A549 (cell line): ENCODE results near the gene F10. TPM values are rescaled to one million over a fixed set of nuclear protein-coding genes. Genes with fewer than 3 reads are reported as not detected.

Source experiments
- ATAC-seq, 2 experiments: fragments of 200-7000 bp in 1 of 2; fragments of >200 bp in 1 of 2; cut with Nextera tagmentation in 1 of 2; cut with Tn5 transposase in 1 of 2; 3 replicates each; pipeline versions ENCODE4 v1.8.0 to v1.9.1; 2018 to 2020; ENCODE audit warnings: mild to moderate bottlenecking in 1 of 2, moderate library complexity in 1 of 2
- CTCF ChIA-PET: fragments of 300-600 bp; sonication (Branson Sonifier 250); formaldehyde crosslinking; extraction: SDS; loops from one replicate; lab custom pipeline; 2021; ENCODE audit warnings: antibody characterized with exemption, inconsistent platforms; lab: Yijun Ruan, JAX
- POLR2A ChIA-PET: fragments of 350-600 bp; formaldehyde crosslinking; extraction: SDS; loops from one replicate; lab custom pipeline; 2021; ENCODE audit warnings: antibody characterized with exemption, inconsistent platforms; lab: Yijun Ruan, JAX
- DNase-seq, 2 experiments: peaks; one replicate each; pipeline versions ENCODE4 v3.0.0 to v3.0.0-alpha.2; 2011 to 2016; ENCODE audit warnings: low read depth in 1 of 2, low spot score in 1 of 2
- FAIRE-seq: peaks from 2 replicates; lab custom pipeline; 2011; peaks lifted over from hg19 to GRCh38; lab: Jason Lieb, UNC
- H3K27ac ChIP-seq, 2 experiments: fragments of >200 bp; sonication (Bioruptor Twin); formaldehyde crosslinking; 3 replicates each; pipeline ENCODE4 v1.5.1; 2016 to 2017
- H3K4me1 ChIP-seq: fragments of >200 bp; sonication (Bioruptor Twin); formaldehyde crosslinking; 3 replicates; pipeline ENCODE4 v1.6.1; 2016
- H3K4me2 ChIP-seq: fragments of >200 bp; sonication (Bioruptor Twin); formaldehyde crosslinking; 3 replicates; pipeline ENCODE4 v1.6.1; 2016
- H3K4me3 ChIP-seq: fragments of >200 bp; sonication (Bioruptor Twin); formaldehyde crosslinking; 3 replicates; pipeline ENCODE4 v1.5.1; 2016
- H3K9me3 ChIP-seq: fragments of >200 bp; sonication (Bioruptor Twin); formaldehyde crosslinking; 3 replicates; pipeline ENCODE4 v1.6.1; 2016
- BHLHE40 ChIP-seq: IDR thresholded peaks from 2 replicates; pipeline ENCODE4 v1.6.1; 2012; ENCODE audit warnings: low read depth, low read length, inconsistent platforms
- CEBPB ChIP-seq, 2 experiments: fragments of >200 bp in 1 of 2; sonication (Bioruptor Twin) in 1 of 2; formaldehyde crosslinking in 1 of 2; IDR thresholded peaks; 2 replicates each; pipeline ENCODE4 v1.6.1; 2012 to 2016
- CHD2 ChIP-seq: fragments of 150-350 bp; IDR thresholded peaks from 2 replicates; pipeline ENCODE4 v1.6.1; 2014; ENCODE audit warnings: low read length; ENCODE audit not compliant: partially characterized antibody
- CHD4 ChIP-seq: fragments of 200-600 bp; sonication (generic); IDR thresholded peaks from 2 replicates; pipeline ENCODE4 v1.6.1; 2016; ENCODE audit warnings: antibody characterized with exemption, mild to moderate bottlenecking, borderline replicate concordance
- HOXA7 ChIP-seq: fragments of 250-450 bp; sonication (Bioruptor Pico); IDR thresholded peaks from 2 replicates; pipeline ENCODE4 v1.5.0; 2020; ENCODE audit warnings: mild to moderate bottlenecking, moderate library complexity
- HOXB13 ChIP-seq: fragments of 250-450 bp; sonication (Bioruptor Pico); IDR thresholded peaks from 2 replicates; pipeline ENCODE4 v1.5.0; 2020; ENCODE audit warnings: low read depth, mild to moderate bottlenecking, moderate library complexity
- HOXB5 ChIP-seq: fragments of 250-450 bp; sonication (Bioruptor Pico); IDR thresholded peaks from 2 replicates; pipeline ENCODE4 v1.5.0; 2020; ENCODE audit warnings: mild to moderate bottlenecking, moderate library complexity
- JUN ChIP-seq, 2 experiments: fragments of >200 bp; sonication (Bioruptor Twin); formaldehyde crosslinking; IDR thresholded peaks; 2 replicates in 1 of 2; 3 replicates in 1 of 2; pipeline ENCODE4 v1.6.1; 2016 to 2017
- JUNB ChIP-seq: fragments of >200 bp; sonication (Bioruptor Twin); formaldehyde crosslinking; IDR thresholded peaks from 2 replicates; pipeline ENCODE4 v1.6.1; 2016
- KDM1A ChIP-seq: fragments of 200-600 bp; sonication (generic); IDR thresholded peaks from 2 replicates; pipeline ENCODE4 v1.6.1; 2016; ENCODE audit warnings: low read depth, mild to moderate bottlenecking
- KDM5A ChIP-seq: fragments of 200-600 bp; sonication (generic); IDR thresholded peaks from 2 replicates; pipeline ENCODE4 v1.6.1; 2016; ENCODE audit warnings: antibody characterized with exemption, mild to moderate bottlenecking
- MAFK ChIP-seq: fragments of 450-650 bp; IDR thresholded peaks from 2 replicates; pipeline ENCODE4 v1.6.1; 2014; ENCODE audit not compliant: partially characterized antibody
- POLR2AphosphoS2 ChIP-seq: conservative IDR thresholded peaks from 2 replicates; pipeline ENCODE4 v1.6.1; 2012; ENCODE audit warnings: low read length, improper control_type of control experiment, inconsistent platforms
- RARB ChIP-seq: fragments of 250-450 bp; sonication (Bioruptor Pico); IDR thresholded peaks from 2 replicates; pipeline ENCODE4 v1.8.0; 2021; ENCODE audit warnings: mild to moderate bottlenecking, moderate library complexity
- TFCP2L1 ChIP-seq: fragments of 250-450 bp; sonication (Bioruptor Pico); IDR thresholded peaks from 2 replicates; pipeline ENCODE4 v1.5.0; 2021; ENCODE audit warnings: mild to moderate bottlenecking
- ZFP36 ChIP-seq: fragments of 450-650 bp; IDR thresholded peaks from 2 replicates; pipeline ENCODE4 v1.6.1; 2014; ENCODE audit warnings: borderline replicate concordance; ENCODE audit not compliant: partially characterized antibody
- ZSCAN20 ChIP-seq: fragments of 250-450 bp; sonication (Bioruptor Pico); IDR thresholded peaks from 2 replicates; pipeline ENCODE4 v1.8.0; 2022; ENCODE audit warnings: mild to moderate bottlenecking, moderate library complexity
- WGBS: methylation state at CpG from one replicate; pipeline ENCODE4 v1.1.6; 2017; ENCODE audit errors: missing lambda C conversion rate; 5-methylcytosine and 5-hydroxymethylcytosine counted together
- polyA plus RNA-seq, 4 experiments: library from polyadenylated mRNA; depleted of rRNA in 3 of 4; stranded (reverse); fragments of >200 nt; fragmentation: RNase III in 1 of 4; extraction: RNeasy Plus Mini Kit Qiagen cat#74134 plus additional on column Dnase treatment in 1 of 4; gene quantifications; 2 replicates in 3 of 4; 3 replicates in 1 of 4; pipeline ENCODE4 v1.2.3, GENCODE V29; 2011 to 2017
- TF ChIP-seq, protein P1 (sequence below): IDR thresholded peaks from 2 replicates; pipeline ENCODE4 v1.6.1; 2012
- TF ChIP-seq, protein P2 (sequence below): fragments of 200-600 bp; sonication (generic); IDR thresholded peaks from 2 replicates; pipeline ENCODE4 v1.6.1; 2016; ENCODE audit warnings: antibody characterized with exemption, mild to moderate bottlenecking, moderate library complexity
- TF ChIP-seq, protein P3 (sequence below): fragments of >200 bp; sonication (Bioruptor Twin); formaldehyde crosslinking; IDR thresholded peaks from 2 replicates; pipeline ENCODE4 v1.6.1; 2016
- TF ChIP-seq, protein P4 (sequence below): fragments of 450-650 bp; IDR thresholded peaks from 2 replicates; pipeline ENCODE4 v1.6.1; 2014; ENCODE audit warnings: antibody characterized with exemption
- TF ChIP-seq, protein P5 (sequence below): fragments of >200 bp; sonication (Bioruptor Twin); formaldehyde crosslinking; IDR thresholded peaks from 3 replicates; pipeline ENCODE4 v1.6.1; 2016

The F10 gene
- polyA plus RNA-seq, 2 of the 4 experiments (the other 2 are of a cell fraction), result 0.32 TPM; not detected in 1

DNA sequence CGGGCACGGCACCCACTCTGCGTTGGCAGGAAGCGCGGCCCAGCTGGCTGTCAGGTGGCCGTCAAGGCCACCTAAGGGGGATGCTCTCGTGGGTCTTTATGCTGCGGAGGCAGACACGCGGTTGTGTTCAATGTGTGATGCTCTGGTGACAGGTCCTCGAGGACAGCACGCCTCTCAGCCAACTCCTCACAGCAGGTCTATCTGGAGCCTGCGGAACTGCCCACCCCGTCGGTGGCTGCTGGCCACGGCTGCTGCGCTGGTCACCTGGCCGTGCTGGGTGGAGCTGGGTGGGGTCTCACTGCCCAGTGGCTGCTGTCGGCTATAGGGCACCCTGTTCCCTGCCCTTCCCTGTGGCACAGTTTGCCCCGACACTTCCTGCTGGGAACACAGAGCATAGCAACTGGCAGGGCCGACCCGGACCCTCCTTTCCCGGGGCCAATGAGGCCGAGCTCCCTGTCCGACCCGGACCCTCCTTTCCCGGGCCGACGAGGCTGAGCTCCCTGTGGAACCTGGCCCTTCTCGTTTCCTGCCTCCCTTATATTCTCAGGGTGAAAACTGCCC is 31.3 kb upstream of the F10 start:
- no peak for FAIRE-seq

DNA sequence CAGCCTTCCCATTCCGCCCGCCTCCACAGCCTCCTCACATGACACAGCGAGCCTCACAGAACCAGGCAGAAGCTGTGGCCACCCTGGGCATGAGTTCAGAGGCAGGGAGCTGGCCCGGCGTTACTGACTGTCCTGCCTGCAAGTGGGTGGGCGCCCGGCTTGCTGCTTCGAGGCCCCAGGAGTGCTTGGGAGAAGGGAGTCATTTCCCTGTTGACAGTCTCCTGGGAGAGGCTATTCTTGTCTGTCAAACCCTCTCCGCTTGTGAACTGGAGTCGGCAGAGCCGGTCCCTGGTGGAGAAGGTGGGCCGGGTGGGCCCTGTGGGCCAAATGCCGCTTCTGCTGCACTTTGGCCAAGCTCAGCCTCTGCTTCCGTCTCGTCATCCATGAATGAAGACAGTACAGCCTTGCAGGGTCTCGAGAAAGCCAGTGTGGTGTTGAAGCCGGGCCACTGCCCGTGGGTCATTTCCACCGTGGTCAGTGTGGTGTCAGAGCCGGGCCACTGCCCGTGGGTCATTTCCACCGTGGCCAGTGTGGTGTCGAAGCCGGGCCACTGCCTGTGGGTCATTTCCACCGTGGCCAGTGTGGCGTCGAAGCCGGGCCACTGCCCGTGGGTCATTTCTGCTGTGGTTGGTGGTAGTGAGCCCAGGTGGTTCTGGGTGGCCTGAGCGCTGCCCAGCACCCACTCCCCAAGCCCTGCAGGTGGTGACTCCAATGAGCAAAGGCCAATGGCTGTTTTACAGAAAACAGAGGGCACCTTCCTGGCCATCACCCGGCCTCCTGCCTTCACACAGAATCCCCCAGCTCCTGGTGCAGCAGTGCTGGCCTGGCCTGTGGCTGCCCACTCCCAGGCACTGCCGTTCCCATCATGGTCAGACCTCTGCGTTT is 30.5 kb upstream of the F10 start:
- CTCF ChIA-PET, result no interaction called here
- ATAC-seq (no peak), DNase-seq (no peak), FAIRE-seq (no peak)
- no peak overlapping the region for H3K4me3 ChIP-seq
- TF ChIP-seq ZSCAN20 (CRISPR knock-in tag) (no peak), TFCP2L1 (CRISPR knock-in tag) (no peak), POLR2AphosphoS2 (no peak), KDM1A (no peak), HOXB13 (no peak), CEBPB (IDR thresholded peaks at IDR 0.05) (no peak), KDM5A (no peak), HOXB5 (CRISPR knock-in tag) (no peak), CHD4 (no peak), ZFP36 (no peak), JUN (IDR thresholded peaks at IDR 0.05) (no peak), CHD2 (no peak)
- TF ChIP-seq, protein P1, sequence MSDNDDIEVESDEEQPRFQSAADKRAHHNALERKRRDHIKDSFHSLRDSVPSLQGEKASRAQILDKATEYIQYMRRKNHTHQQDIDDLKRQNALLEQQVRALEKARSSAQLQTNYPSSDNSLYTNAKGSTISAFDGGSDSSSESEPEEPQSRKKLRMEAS, result no peak
- TF ChIP-seq, protein P2, sequence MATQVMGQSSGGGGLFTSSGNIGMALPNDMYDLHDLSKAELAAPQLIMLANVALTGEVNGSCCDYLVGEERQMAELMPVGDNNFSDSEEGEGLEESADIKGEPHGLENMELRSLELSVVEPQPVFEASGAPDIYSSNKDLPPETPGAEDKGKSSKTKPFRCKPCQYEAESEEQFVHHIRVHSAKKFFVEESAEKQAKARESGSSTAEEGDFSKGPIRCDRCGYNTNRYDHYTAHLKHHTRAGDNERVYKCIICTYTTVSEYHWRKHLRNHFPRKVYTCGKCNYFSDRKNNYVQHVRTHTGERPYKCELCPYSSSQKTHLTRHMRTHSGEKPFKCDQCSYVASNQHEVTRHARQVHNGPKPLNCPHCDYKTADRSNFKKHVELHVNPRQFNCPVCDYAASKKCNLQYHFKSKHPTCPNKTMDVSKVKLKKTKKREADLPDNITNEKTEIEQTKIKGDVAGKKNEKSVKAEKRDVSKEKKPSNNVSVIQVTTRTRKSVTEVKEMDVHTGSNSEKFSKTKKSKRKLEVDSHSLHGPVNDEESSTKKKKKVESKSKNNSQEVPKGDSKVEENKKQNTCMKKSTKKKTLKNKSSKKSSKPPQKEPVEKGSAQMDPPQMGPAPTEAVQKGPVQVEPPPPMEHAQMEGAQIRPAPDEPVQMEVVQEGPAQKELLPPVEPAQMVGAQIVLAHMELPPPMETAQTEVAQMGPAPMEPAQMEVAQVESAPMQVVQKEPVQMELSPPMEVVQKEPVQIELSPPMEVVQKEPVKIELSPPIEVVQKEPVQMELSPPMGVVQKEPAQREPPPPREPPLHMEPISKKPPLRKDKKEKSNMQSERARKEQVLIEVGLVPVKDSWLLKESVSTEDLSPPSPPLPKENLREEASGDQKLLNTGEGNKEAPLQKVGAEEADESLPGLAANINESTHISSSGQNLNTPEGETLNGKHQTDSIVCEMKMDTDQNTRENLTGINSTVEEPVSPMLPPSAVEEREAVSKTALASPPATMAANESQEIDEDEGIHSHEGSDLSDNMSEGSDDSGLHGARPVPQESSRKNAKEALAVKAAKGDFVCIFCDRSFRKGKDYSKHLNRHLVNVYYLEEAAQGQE, result no peak
- TF ChIP-seq, protein P3, sequence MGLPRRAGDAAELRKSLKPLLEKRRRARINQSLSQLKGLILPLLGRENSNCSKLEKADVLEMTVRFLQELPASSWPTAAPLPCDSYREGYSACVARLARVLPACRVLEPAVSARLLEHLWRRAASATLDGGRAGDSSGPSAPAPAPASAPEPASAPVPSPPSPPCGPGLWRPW, result no peak
- POLR2A ChIA-PET, result no interaction called here
- WGBS, result 68% methylated on average over 15 of the region's 33 CpGs
- no peaks in the 10 kb centered on the region for H3K4me1 ChIP-seq
- no peaks in the 10 kb centered on the region for H3K9me3 ChIP-seq
- H3K4me2 ChIP-seq, result no peak overlapping the region
- no peak overlapping the region for H3K27ac ChIP-seq

More for the DNA sequence above, 31.3 kb upstream of the F10 start:
- 70% methylated on average over 13 of the region's 30 CpGs for WGBS
- Histone ChIP-seq H3K4me1 (no peaks in the 10 kb centered on the region), H3K4me3 (no peak overlapping the region), H3K27ac (no peak overlapping the region), H3K4me2 (no peak overlapping the region), H3K9me3 (no peaks in the 10 kb centered on the region)
- TF ChIP-seq BHLHE40 (no peak), MAFK (no peak), RARB (CRISPR knock-in tag) (no peak), KDM5A (no peak), JUNB (no peak), HOXA7 (CRISPR knock-in tag) (no peak)
- TF ChIP-seq, protein P4, sequence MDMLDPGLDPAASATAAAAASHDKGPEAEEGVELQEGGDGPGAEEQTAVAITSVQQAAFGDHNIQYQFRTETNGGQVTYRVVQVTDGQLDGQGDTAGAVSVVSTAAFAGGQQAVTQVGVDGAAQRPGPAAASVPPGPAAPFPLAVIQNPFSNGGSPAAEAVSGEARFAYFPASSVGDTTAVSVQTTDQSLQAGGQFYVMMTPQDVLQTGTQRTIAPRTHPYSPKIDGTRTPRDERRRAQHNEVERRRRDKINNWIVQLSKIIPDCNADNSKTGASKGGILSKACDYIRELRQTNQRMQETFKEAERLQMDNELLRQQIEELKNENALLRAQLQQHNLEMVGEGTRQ, result no peak
- TF ChIP-seq, protein P5, sequence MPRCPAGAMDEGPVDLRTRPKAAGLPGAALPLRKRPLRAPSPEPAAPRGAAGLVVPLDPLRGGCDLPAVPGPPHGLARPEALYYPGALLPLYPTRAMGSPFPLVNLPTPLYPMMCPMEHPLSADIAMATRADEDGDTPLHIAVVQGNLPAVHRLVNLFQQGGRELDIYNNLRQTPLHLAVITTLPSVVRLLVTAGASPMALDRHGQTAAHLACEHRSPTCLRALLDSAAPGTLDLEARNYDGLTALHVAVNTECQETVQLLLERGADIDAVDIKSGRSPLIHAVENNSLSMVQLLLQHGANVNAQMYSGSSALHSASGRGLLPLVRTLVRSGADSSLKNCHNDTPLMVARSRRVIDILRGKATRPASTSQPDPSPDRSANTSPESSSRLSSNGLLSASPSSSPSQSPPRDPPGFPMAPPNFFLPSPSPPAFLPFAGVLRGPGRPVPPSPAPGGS, result no peak
- DNase-seq, result no peak
- ChIA-PET POLR2A (no interaction called here), CTCF (interaction anchor here (1.3 kb wide), 1 partner anchor 8 kb away, joined by 4 read pairs; no protein-coding TSS in a partner anchor)
- no peak for ATAC-seq
